Endothelial cell of umbilical vein (primary cell): ENCODE data around the gene AVPR2. TPM values are rescaled to one million over a fixed set of nuclear protein-coding genes. Genes with fewer than 3 reads are reported as not detected.

ENCODE experiments used
- BruUV-seq: library from RNA; stranded (reverse); fragments of 400-500 nt; replicated peaks from 2 replicates; lab custom pipeline; 2021; lab: Mats Ljungman, UMichigan
- CTCF ChIA-PET: fragments of 300-600, 350-600 bp; sonication (Branson Sonifier 250); formaldehyde crosslinking; loops from one replicate; lab custom pipeline; 2021; ENCODE audit warnings: antibody characterized with exemption, inconsistent platforms; lab: Charles Lee
- POLR2A ChIA-PET: fragments of 300-600, 350-600 bp; sonication (Branson Sonifier 250); formaldehyde crosslinking; loops from one replicate; lab custom pipeline; 2021; ENCODE audit warnings: antibody characterized with exemption, inconsistent platforms; lab: Charles Lee
- DNase-seq: peaks from one replicate; pipeline ENCODE4 v3.0.0-alpha.2; 2011; ENCODE audit warnings: low read depth, low spot score
- FAIRE-seq: peaks from 2 replicates; lab custom pipeline; 2011; peaks lifted over from hg19 to GRCh38; lab: Jason Lieb, UNC
- H2AFZ ChIP-seq: 2 replicates; pipeline ENCODE4 v1.6.0; 2012; ENCODE audit warnings: low read depth, low read length, control low read depth, inconsistent platforms
- H3K27ac ChIP-seq: 2 replicates; pipeline ENCODE4 v1.5.1; 2011; ENCODE audit warnings: low read depth, mild to moderate bottlenecking, control low read depth, low read length, moderate library complexity; ENCODE audit not compliant: insufficient read depth
- H3K27me3 ChIP-seq, 2 experiments: 2 replicates each; pipeline versions ENCODE4 v1.6.0 to v1.6.1; 2011; ENCODE audit warnings: low read length in 2 of 2, mixed read lengths in 1 of 2; ENCODE audit not compliant: control insufficient read depth in 2 of 2, insufficient read depth in 2 of 2
- H3K36me3 ChIP-seq, 2 experiments: 2 replicates in 1 of 2; 3 replicates in 1 of 2; pipeline ENCODE4 v1.5.1; 2011; ENCODE audit warnings: low read length in 2 of 2, mild to moderate bottlenecking in 1 of 2, moderate library complexity in 1 of 2; ENCODE audit not compliant: control insufficient read depth in 2 of 2, insufficient read depth in 2 of 2; ENCODE audit errors: extremely low read depth in 1 of 2
- H3K4me1 ChIP-seq: 3 replicates; pipeline ENCODE4 v1.5.1; 2011; ENCODE audit warnings: mild to moderate bottlenecking, low read length; ENCODE audit not compliant: control insufficient read depth, insufficient read depth; ENCODE audit errors: extremely low read depth
- H3K4me2 ChIP-seq: 2 replicates; pipeline ENCODE4 v1.6.1; 2011; ENCODE audit warnings: low read length, control low read depth, mixed read lengths; ENCODE audit not compliant: insufficient read depth
- H3K4me3 ChIP-seq, 3 experiments: fragments of 200-600 bp in 1 of 3; sonication (generic), shearing (Covaris generic) in 1 of 3; replicated peaks in 1 of 3; 2 replicates each; pipeline ENCODE4 v1.5.1; 2011 to 2016; ENCODE audit warnings: control low read depth in 3 of 3, low read length in 3 of 3, mild to moderate bottlenecking in 2 of 3, inconsistent platforms in 1 of 3, low read depth in 1 of 3, moderate library complexity in 1 of 3; ENCODE audit not compliant: insufficient read depth in 1 of 3
- H3K79me2 ChIP-seq: 2 replicates; pipeline ENCODE4 v1.6.0; 2012; ENCODE audit warnings: low read length, inconsistent platforms; ENCODE audit not compliant: control insufficient read depth, insufficient read depth
- H3K9ac ChIP-seq: replicated peaks from 2 replicates; pipeline ENCODE3; 2011; ENCODE audit warnings: low read length, control low read depth; ENCODE audit not compliant: insufficient read depth; ENCODE audit errors: extremely low read depth
- H3K9me1 ChIP-seq: replicated peaks from 3 replicates; pipeline ENCODE4 v1.6.0; 2011; ENCODE audit warnings: mild to moderate bottlenecking, low read length; ENCODE audit not compliant: control insufficient read depth, insufficient read depth; ENCODE audit errors: extremely low read depth
- H3K9me3 ChIP-seq: replicated peaks from 2 replicates; pipeline ENCODE4 v1.5.1; 2012; ENCODE audit warnings: low read length, inconsistent platforms; ENCODE audit not compliant: control insufficient read depth, insufficient read depth
- H4K20me1 ChIP-seq: replicated peaks from 2 replicates; pipeline ENCODE3; 2011; ENCODE audit warnings: mild to moderate bottlenecking, low read length; ENCODE audit not compliant: control insufficient read depth, insufficient read depth; ENCODE audit errors: extremely low read depth
- EZH2 ChIP-seq: IDR thresholded peaks from 2 replicates; pipeline ENCODE4 v1.6.1; 2012; ENCODE audit warnings: borderline replicate concordance, low read depth, mild to moderate bottlenecking, moderate library complexity, low read length, inconsistent platforms; ENCODE audit not compliant: severe bottlenecking
- FOS ChIP-seq: IDR thresholded peaks from 2 replicates; pipeline ENCODE4 v1.6.1; 2011; ENCODE audit warnings: mild to moderate bottlenecking, low read length, moderate library complexity, borderline replicate concordance; ENCODE audit not compliant: insufficient read depth
- GATA2 ChIP-seq: IDR thresholded peaks from 2 replicates; pipeline ENCODE4 v1.7.0; 2011; ENCODE audit warnings: low read depth, mild to moderate bottlenecking, moderate library complexity, mixed read lengths, low read length; ENCODE audit not compliant: insufficient read length, insufficient read depth
- JUN ChIP-seq: IDR thresholded peaks from 2 replicates; pipeline ENCODE4 v1.6.1; 2011; ENCODE audit warnings: borderline replicate concordance, low read depth; ENCODE audit not compliant: insufficient read length, insufficient read depth
- MAX ChIP-seq: IDR thresholded peaks from 2 replicates; pipeline ENCODE4 v1.6.1; 2011; ENCODE audit not compliant: insufficient read depth, insufficient read length
- MYC ChIP-seq: IDR thresholded peaks from one replicate; pipeline ENCODE4 v1.6.1; 2011; ENCODE audit warnings: mild to moderate bottlenecking, low read depth, low read length
- POLR2A ChIP-seq: IDR thresholded peaks from 2 replicates; pipeline ENCODE4 v1.6.1; 2012; ENCODE audit warnings: low read depth, mild to moderate bottlenecking, control low read depth, low read length
- POLR2AphosphoS5 ChIP-seq: IDR thresholded peaks from 2 replicates; pipeline ENCODE4 v1.6.1; 2012; ENCODE audit warnings: low read depth, mild to moderate bottlenecking, control low read depth, low read length, moderate library complexity; ENCODE audit not compliant: insufficient read depth
- dilution Hi-C: fragments of 300-500 bp; cut with MboI; formaldehyde crosslinking; loops from one replicate; pipeline ENCODE4 v1.15.0; 2019; ENCODE audit warnings: low sequenced_read_pairs; ENCODE audit not compliant: extremely low pct_ligation_motif_present
- intact Hi-C: fragments of 100-400 bp; cut with micrococcal nuclease; formaldehyde crosslinking; loops from one replicate; pipeline ENCODE4 v1.10.0; 2022
- polyA plus RNA-seq, 4 experiments: library from polyadenylated mRNA; depleted of rRNA in 3 of 4; stranded (reverse) in 3 of 4; unstranded in 1 of 4; fragments of >200 nt; gene quantifications; 2 replicates each; pipeline versions ENCODE4 v1.2.1 to v1.2.3, GENCODE V29; 2011 to 2012; ENCODE audit warnings: missing spikeins in 1 of 4
- total RNA-seq: library from RNA; stranded (reverse); gene quantifications from 2 replicates; pipeline ENCODE4 v1.2.3, GENCODE V29; 2021
- TF ChIP-seq, protein P1 (sequence below), 2 donors: IDR thresholded peaks; 1 replicate in 1 of 2; 2 replicates in 1 of 2; pipeline ENCODE4 v1.5.1; 2011; ENCODE audit warnings: low read length in 2 of 2, mild to moderate bottlenecking in 2 of 2, moderate library complexity in 2 of 2, control low read depth in 1 of 2, inconsistent platforms in 1 of 2, low read depth in 1 of 2; ENCODE audit not compliant: insufficient read depth in 1 of 2; ENCODE audit errors: extremely low read depth in 1 of 2

AVPR2 gene
- total and polyA plus RNA-seq, 2 donors (not counting 3 experiments of a cell fraction or from before 2014, with no cell fraction given) = not detected

GRCh38 chrX:153929576-153929975, 25.1 kb downstream of the AVPR2 start:
- peaks cover 0 to 14% of the 10 kb centered on the region in 2 experiments for H3K36me3 ChIP-seq
- BruUV-seq = no TSS peak
- no peaks in the 10 kb centered on the region for H4K20me1 ChIP-seq
- CTCF ChIA-PET = interaction anchor here (2.2 to 9.0 kb wide), 2 partner anchors 18 to 19 kb away, joined by 10 to 253 read pairs; partner anchors contain the start of gene RENBP
- no peaks in the 10 kb centered on the region for H3K9me1 ChIP-seq
- DNase-seq (no peak), FAIRE-seq (peak; percentile 66)
- H3K9ac ChIP-seq = no peak overlapping the region
- no peaks in the 10 kb centered on the region for H3K27me3 ChIP-seq
- peaks cover 37% of the 10 kb centered on the region for H3K4me1 ChIP-seq
- TF ChIP-seq MYC = no peak
- H3K4me2 ChIP-seq = no peak overlapping the region
- POLR2A ChIA-PET = interaction anchor here (0.6 kb wide), 1 partner anchor 163 kb away, joined by 7 read pairs; no protein-coding TSS in a partner anchor
- H2AFZ ChIP-seq = no peak overlapping the region
- H3K27ac ChIP-seq = peak overlapping the region; percentile 42
- H3K4me3 ChIP-seq = no peak overlapping the region
- dilution Hi-C loops = no loop called here
- intact Hi-C loops = no loop called here
- H3K9me3 ChIP-seq = no peaks in the 10 kb centered on the region
- peaks cover 30% of the 10 kb centered on the region for H3K79me2 ChIP-seq

DNA sequence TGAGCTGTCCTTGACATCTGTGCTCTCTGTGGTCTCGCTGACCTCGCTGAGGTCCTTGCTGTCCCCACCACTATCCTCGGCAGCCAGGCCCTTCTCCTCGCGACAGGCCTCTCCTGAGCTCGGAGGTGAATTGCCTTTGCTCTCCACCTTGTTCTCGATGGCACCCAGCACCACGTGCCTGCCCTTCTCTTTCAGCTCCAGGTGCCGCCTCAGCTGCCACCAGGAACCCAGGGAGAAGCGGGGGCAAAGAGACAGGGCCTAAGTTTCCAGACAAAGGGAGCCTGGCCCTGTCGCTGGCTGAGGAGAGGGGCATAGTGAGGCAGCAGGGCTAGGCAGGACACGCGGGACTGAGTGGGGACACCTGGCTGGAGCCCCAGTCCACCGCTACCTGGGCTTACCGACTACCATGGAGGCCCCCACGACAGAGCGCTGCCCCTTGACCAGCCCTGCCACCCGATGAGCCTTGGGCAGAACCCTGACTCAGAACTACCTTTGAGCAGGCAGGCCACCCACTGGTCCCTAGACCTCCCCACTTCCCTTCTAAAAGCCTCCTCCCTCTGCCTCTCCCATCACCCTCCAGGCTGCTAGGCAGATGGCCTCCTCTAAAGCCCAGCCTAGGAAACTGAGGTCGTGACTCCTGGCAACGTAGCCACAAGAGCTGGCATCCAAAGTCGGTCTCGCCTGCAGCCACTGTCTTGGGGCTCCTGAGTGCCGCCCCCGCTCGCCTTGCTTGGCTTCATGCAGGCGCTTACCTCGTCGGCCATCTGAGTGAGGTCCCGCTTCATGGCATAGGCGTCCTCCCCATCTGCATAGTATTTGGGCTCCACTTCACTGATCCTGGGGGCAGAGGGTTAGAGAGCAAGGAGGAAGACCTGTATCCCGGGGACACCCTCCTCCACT, 25.8 kb downstream of the AVPR2 start:
- H3K4me3 ChIP-seq = no peak overlapping the region
- no peak for FAIRE-seq
- no peak overlapping the region for H3K4me2 ChIP-seq
- TF ChIP-seq FOS (no peak), MAX (no peak), EZH2 (no peak), MYC (no peak), POLR2A (no peak), POLR2AphosphoS5 (no peak), GATA2 (no peak), JUN (no peak)
- TF ChIP-seq, protein P1, sequence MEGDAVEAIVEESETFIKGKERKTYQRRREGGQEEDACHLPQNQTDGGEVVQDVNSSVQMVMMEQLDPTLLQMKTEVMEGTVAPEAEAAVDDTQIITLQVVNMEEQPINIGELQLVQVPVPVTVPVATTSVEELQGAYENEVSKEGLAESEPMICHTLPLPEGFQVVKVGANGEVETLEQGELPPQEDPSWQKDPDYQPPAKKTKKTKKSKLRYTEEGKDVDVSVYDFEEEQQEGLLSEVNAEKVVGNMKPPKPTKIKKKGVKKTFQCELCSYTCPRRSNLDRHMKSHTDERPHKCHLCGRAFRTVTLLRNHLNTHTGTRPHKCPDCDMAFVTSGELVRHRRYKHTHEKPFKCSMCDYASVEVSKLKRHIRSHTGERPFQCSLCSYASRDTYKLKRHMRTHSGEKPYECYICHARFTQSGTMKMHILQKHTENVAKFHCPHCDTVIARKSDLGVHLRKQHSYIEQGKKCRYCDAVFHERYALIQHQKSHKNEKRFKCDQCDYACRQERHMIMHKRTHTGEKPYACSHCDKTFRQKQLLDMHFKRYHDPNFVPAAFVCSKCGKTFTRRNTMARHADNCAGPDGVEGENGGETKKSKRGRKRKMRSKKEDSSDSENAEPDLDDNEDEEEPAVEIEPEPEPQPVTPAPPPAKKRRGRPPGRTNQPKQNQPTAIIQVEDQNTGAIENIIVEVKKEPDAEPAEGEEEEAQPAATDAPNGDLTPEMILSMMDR (IDR thresholded peaks at IDR 0.05; ENCODE audit: extremely low read depth in 1 of 2, insufficient read depth in 1 of 2, low read depth in 1 of 2, low read length in 2 of 2) = no peak
- H3K36me3 ChIP-seq = peaks cover 0 to 14% of the 10 kb centered on the region in 2 experiments
- dilution Hi-C loops = no loop called here
- H3K27ac ChIP-seq = peak overlapping the region; percentile 25
- H3K9me1 ChIP-seq = no peaks in the 10 kb centered on the region
- intact Hi-C loops = no loop called here
- H3K79me2 ChIP-seq = peaks cover 30% of the 10 kb centered on the region
- H3K27me3 ChIP-seq = no peaks in the 10 kb centered on the region
- H4K20me1 ChIP-seq = no peaks in the 10 kb centered on the region
- ChIA-PET CTCF (interaction anchor here (2.2 kb wide), 1 partner anchor 17 kb away, joined by 10 read pairs; no protein-coding TSS in a partner anchor), POLR2A (no interaction called here)
- H3K9me3 ChIP-seq = no peaks in the 10 kb centered on the region
- peaks cover 30% of the 10 kb centered on the region for H3K4me1 ChIP-seq
- no TSS peak for BruUV-seq
- no peak for DNase-seq
- no peak overlapping the region for H3K9ac ChIP-seq
- H2AFZ ChIP-seq = no peak overlapping the region
